ENCODE data around the gene EPHB3. TPM values are rescaled to one million over a fixed set of nuclear protein-coding genes. Genes with fewer than 3 reads are reported as not detected.

EPHB3 gene
- total and polyA plus RNA-seq, 2 of the 4 experiments (the other 2 are of a cell fraction), result 0.72 to 2.9 TPM

DNA sequence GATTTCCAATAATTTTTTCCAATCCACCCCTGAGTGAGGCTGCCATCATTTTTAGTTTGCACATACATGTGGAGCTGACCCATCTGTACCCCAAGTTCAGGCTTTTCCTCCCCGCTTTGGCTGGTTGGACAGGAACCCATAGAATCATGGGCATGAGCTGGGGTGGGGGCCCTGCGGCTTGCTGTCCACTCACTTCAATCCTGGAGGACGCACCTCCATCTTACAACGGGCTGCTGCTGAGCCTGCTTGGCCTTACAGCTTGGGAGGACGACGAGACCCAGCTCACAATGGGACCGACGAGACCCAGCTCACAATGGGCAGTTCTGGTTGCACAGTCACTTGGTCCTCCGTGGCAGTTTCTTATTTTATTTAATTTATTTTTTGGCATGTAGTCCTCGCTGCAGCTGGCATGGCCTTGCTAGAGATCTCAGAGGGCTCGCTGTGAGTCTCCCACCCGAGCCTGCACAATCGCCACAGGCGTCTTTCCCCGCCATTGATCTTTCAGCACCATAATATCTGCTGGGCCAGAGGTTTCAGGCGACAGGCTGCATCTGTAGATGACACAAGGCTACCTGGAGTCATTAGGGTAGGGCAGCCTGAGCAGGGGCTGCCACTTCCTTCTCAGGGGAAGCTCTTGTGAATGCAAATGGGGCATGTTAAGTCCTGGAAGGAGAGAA is 19.6 kb upstream of the EPHB3 start:
- POLR2A ChIA-PET (ENCODE audit: unreplicated experiment), result no interaction called here
- Histone ChIP-seq H3K4me2 (ENCODE audit: low read depth, low read length) (no peak overlapping the region), H3K56ac (ENCODE audit: extremely low read depth, insufficient read depth, low read length) (no peak overlapping the region), H4K91ac (ENCODE audit: insufficient read depth, low read depth, low read length) (no peak overlapping the region), H3K9me1 (ENCODE audit: insufficient read depth, low read length) (no peaks in the 10 kb centered on the region), H3K23ac (ENCODE audit: low read depth, low read length) (no peak overlapping the region), H3K27ac (ENCODE audit: insufficient read depth, low read length) (no peak overlapping the region), H2AFZ (replicated peaks; ENCODE audit: low read length, poor library complexity) (peak overlapping the region; percentile 63), H2BK20ac (ENCODE audit: low read depth, low read length) (no peak overlapping the region), H3K27me3 (ENCODE audit: control insufficient read depth, insufficient read depth, low read length) (peaks cover 61% of the 10 kb centered on the region), H3K18ac (ENCODE audit: low read depth, low read length) (no peak overlapping the region), H4K5ac (ENCODE audit: low read depth, low read length) (no peak overlapping the region), H2AK5ac (ENCODE audit: low read depth, low read length) (no peak overlapping the region), H3K79me1 (ENCODE audit: low read depth in 1 of 2, low read length in 2 of 2) (no peaks in the 10 kb centered on the region), H2BK5ac (ENCODE audit: low read depth, low read length, poor library complexity, severe bottlenecking) (no peak overlapping the region), H3K4me3 (ENCODE audit: insufficient read depth, low read depth, low read length) (no peak overlapping the region), H3K4ac (ENCODE audit: low read depth, low read length) (no peak overlapping the region), H3K14ac (replicated peaks; ENCODE audit: low read depth, low read length) (no peak overlapping the region), H3K9me3 (ENCODE audit: control insufficient read depth, insufficient read depth, low read length) (no peaks in the 10 kb centered on the region), H4K8ac (ENCODE audit: low read depth in 2 of 2, low read length in 2 of 2) (no peak overlapping the region), H3K36me3 (ENCODE audit: control insufficient read depth, insufficient read depth, low read length) (no peaks in the 10 kb centered on the region), H2BK15ac (ENCODE audit: low read depth, low read length) (no peak overlapping the region), H3K9ac (ENCODE audit: low read depth, low read length) (no peak overlapping the region), H4K20me1 (ENCODE audit: insufficient read depth, low read length) (no peaks in the 10 kb centered on the region), H2BK120ac (ENCODE audit: low read depth, low read length) (no peak overlapping the region), H3K4me1 (ENCODE audit: control insufficient read depth, insufficient read depth, low read length) (no peaks in the 10 kb centered on the region), H2AK9ac (replicated peaks; ENCODE audit: low read depth, low read length, poor library complexity) (no peak overlapping the region)
- no TSS peak for BruUV-seq (replicated peaks)
- WGBS, 2 experiments (ENCODE audit: extremely low coverage in 2 of 2, insufficient read length in 1 of 2), result 55% methylated on average over 11 of the region's 16 CpGs; no CpG with 5 or more reads in 1 of the 2 experiments
- DNase-seq (no peak), ATAC-seq (ENCODE audit: low read depth) (no peak)
- in situ Hi-C loops (cut with MboI; ENCODE audit: low sequenced_read_pairs), result no loop called here
- CTCF ChIA-PET, result interaction anchor here (0.6 to 2.1 kb wide), 5 partner anchors 15 to 1072 kb away, joined by 3 to 10 read pairs (median 5); no protein-coding TSS in a partner anchor
- dilution Hi-C loops (cut with HindIII; ENCODE audit: low sequenced_read_pairs, unreplicated experiment), result loop anchor here (25.0 kb wide), 1 partner anchor 180 kb away; the partner anchor contains the start of genes CLCN2 and POLR2H
- TF ChIP-seq RCOR1 (IDR thresholded peaks at IDR 0.05; ENCODE audit: insufficient replicate concordance, low read length) (no peak), CEBPB (IDR thresholded peaks at IDR 0.05; ENCODE audit: low read depth, low read length) (no peak), BHLHE40 (IDR thresholded peaks at IDR 0.05; ENCODE audit: low read depth, low read length) (no peak), RAD21 (IDR thresholded peaks at IDR 0.05; ENCODE audit: low read length) (no peak), CHD1 (IDR thresholded peaks at IDR 0.05; ENCODE audit: low read depth, low read length) (no peak), MAZ (IDR thresholded peaks at IDR 0.05; ENCODE audit: borderline replicate concordance, low read depth, low read length) (no peak), POLR2A (IDR thresholded peaks at IDR 0.05; ENCODE audit: low read depth, low read length) (no peak), MAFK (IDR thresholded peaks at IDR 0.05; ENCODE audit: low read depth, low read length) (no peak)
- TF ChIP-seq, protein P1, sequence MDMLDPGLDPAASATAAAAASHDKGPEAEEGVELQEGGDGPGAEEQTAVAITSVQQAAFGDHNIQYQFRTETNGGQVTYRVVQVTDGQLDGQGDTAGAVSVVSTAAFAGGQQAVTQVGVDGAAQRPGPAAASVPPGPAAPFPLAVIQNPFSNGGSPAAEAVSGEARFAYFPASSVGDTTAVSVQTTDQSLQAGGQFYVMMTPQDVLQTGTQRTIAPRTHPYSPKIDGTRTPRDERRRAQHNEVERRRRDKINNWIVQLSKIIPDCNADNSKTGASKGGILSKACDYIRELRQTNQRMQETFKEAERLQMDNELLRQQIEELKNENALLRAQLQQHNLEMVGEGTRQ (IDR thresholded peaks at IDR 0.05; ENCODE audit: low read depth, low read length), result no peak
- TF ChIP-seq, protein P2, sequence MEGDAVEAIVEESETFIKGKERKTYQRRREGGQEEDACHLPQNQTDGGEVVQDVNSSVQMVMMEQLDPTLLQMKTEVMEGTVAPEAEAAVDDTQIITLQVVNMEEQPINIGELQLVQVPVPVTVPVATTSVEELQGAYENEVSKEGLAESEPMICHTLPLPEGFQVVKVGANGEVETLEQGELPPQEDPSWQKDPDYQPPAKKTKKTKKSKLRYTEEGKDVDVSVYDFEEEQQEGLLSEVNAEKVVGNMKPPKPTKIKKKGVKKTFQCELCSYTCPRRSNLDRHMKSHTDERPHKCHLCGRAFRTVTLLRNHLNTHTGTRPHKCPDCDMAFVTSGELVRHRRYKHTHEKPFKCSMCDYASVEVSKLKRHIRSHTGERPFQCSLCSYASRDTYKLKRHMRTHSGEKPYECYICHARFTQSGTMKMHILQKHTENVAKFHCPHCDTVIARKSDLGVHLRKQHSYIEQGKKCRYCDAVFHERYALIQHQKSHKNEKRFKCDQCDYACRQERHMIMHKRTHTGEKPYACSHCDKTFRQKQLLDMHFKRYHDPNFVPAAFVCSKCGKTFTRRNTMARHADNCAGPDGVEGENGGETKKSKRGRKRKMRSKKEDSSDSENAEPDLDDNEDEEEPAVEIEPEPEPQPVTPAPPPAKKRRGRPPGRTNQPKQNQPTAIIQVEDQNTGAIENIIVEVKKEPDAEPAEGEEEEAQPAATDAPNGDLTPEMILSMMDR (conservative IDR thresholded peaks at IDR 0.05; ENCODE audit: low read depth, low read length), result no peak
- intact Hi-C loops (cut with micrococcal nuclease), result loop anchor here (1.0 kb wide), 1 partner anchor 125 kb away; no protein-coding TSS in a partner anchor
